Panc1 (cell line): Measurements from ENCODE around the gene FRMD4A. TPM values are rescaled to one million over a fixed set of nuclear protein-coding genes. Genes with fewer than 3 reads are reported as not detected.

Experiments
- ATAC-seq: fragments of 200-7000 bp; cut with Tn5 transposase; 2 replicates; pipeline ENCODE4 v1.9.1; 2020; ENCODE audit warnings: mild to moderate bottlenecking, moderate library complexity
- BruUV-seq: library from RNA; stranded (reverse); fragments of 400-500 nt; replicated peaks from 2 replicates; lab custom pipeline; 2021; lab: Mats Ljungman, UMichigan
- CTCF ChIA-PET: fragments of 300-600 bp; sonication (Branson Sonifier 250); formaldehyde crosslinking; loops from one replicate; lab custom pipeline; 2022; ENCODE audit warnings: antibody characterized with exemption; lab: Charles Lee
- POLR2A ChIA-PET: fragments of 300-600 bp; sonication (Branson Sonifier 250); formaldehyde crosslinking; loops from one replicate; lab custom pipeline; 2022; ENCODE audit warnings: antibody characterized with exemption; lab: Charles Lee
- DNase-seq: peaks from one replicate; pipeline ENCODE4 v3.0.0-alpha.2; 2010; ENCODE audit warnings: low read depth, low spot score
- H3K27ac ChIP-seq: 2 replicates; pipeline ENCODE4 v1.5.1; 2011; ENCODE audit warnings: mild to moderate bottlenecking, low read length, inconsistent platforms
- H3K27me3 ChIP-seq: fragments of 200-500 bp; sonication (Bioruptor generic); 2 replicates; pipeline ENCODE4 v1.6.0; 2014; ENCODE audit warnings: low read length, inconsistent platforms; ENCODE audit not compliant: control insufficient read depth, insufficient read depth
- H3K36me3 ChIP-seq: fragments of 200-500 bp; sonication (Bioruptor generic); 2 replicates; pipeline ENCODE4 v1.5.1; 2014; ENCODE audit warnings: inconsistent platforms, mild to moderate bottlenecking, low read length, moderate library complexity; ENCODE audit not compliant: control insufficient read depth, insufficient read depth
- H3K4me1 ChIP-seq: 2 replicates; pipeline ENCODE4 v1.5.1; 2011; ENCODE audit warnings: inconsistent platforms, mild to moderate bottlenecking, low read length, moderate library complexity; ENCODE audit not compliant: control insufficient read depth, insufficient read depth
- H3K4me3 ChIP-seq, 2 experiments: 2 replicates each; pipeline ENCODE4 v1.5.1; 2011 to 2012; ENCODE audit warnings: low read depth in 2 of 2, low read length in 2 of 2, mild to moderate bottlenecking in 2 of 2, inconsistent platforms in 1 of 2, moderate library complexity in 1 of 2
- H3K9me3 ChIP-seq: fragments of 200-500 bp; sonication (Bioruptor generic); 2 replicates; pipeline ENCODE4 v1.5.1; 2014; ENCODE audit warnings: low read depth, mild to moderate bottlenecking, inconsistent platforms, low read length, moderate library complexity; ENCODE audit not compliant: control insufficient read depth, insufficient read depth
- POLR2AphosphoS5 ChIP-seq: IDR thresholded peaks from 2 replicates; pipeline ENCODE4 v1.6.1; 2012; ENCODE audit warnings: mild to moderate bottlenecking, low read depth, low read length, moderate library complexity
- SIN3A ChIP-seq: IDR thresholded peaks from 2 replicates; pipeline ENCODE4 v1.6.1; 2012; ENCODE audit warnings: low read depth, mild to moderate bottlenecking, low read length, moderate library complexity, borderline replicate concordance; ENCODE audit not compliant: insufficient read depth
- TCF7L2 ChIP-seq: IDR thresholded peaks from 2 replicates; pipeline ENCODE4 v1.6.1; 2011; ENCODE audit warnings: mild to moderate bottlenecking, low read depth, low read length, inconsistent platforms
- in situ Hi-C: cut with HindIII; loops from 2 replicates; pipeline ENCODE4 v1.10.0; 2016; ENCODE audit warnings: low sequenced_read_pairs, low pct_unique_long_range_greater_than_20kb
- intact Hi-C: fragments of 100-400 bp; cut with micrococcal nuclease; formaldehyde crosslinking; loops from one replicate; pipeline ENCODE4 v1.10.0; 2022; ENCODE audit not compliant: unreplicated experiment
- total RNA-seq: library from RNA; stranded (reverse); gene quantifications from one replicate; pipeline ENCODE4 v1.2.1, GENCODE V29; 2021; ENCODE audit not compliant: unreplicated experiment
- TF ChIP-seq, protein P1 (sequence below): fragments of 450-650 bp; IDR thresholded peaks from 2 replicates; pipeline ENCODE4 v1.5.1; 2017; ENCODE audit warnings: mild to moderate bottlenecking
- TF ChIP-seq, protein P2 (sequence below), 2 experiments: IDR thresholded peaks; 2 replicates each; pipeline ENCODE4 v1.6.1; 2011 to 2012; ENCODE audit warnings: low read depth in 2 of 2, control low read depth in 1 of 2, low read length in 1 of 2, mild to moderate bottlenecking in 1 of 2, moderate library complexity in 1 of 2; ENCODE audit not compliant: insufficient read depth in 1 of 2

The FRMD4A gene
- total RNA-seq, 1 experiment from 2014 or later, result 7.1 TPM

DNA sequence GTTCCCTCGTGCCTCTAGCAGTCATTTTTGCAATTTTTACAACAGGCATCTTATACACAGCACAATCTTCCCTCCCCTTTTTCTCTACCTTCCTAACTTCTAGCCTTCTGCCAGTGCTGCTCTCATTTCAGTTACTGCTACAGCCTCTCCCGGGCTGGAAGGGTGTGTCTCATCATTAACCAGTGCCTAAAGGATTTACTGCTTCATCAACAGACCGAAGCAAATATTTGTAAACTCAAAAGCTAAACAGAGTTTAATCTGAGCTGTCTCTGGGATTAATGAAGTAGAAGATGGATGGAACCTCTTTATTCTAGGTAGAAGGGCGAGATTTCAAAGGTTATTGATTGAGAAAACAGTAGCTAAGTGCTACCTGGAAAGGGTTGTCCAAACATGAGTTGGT is 649.6 kb downstream of the FRMD4A start:
- Histone ChIP-seq H3K27me3 (no peaks in the 10 kb centered on the region), H3K27ac (no peak overlapping the region), H3K36me3 (no peaks in the 10 kb centered on the region), H3K4me1 (no peaks in the 10 kb centered on the region), H3K9me3 (no peaks in the 10 kb centered on the region), H3K4me3 (no peak overlapping the region)
- no peak for ATAC-seq
- no peak for DNase-seq
- in situ Hi-C loops, result no loop called here
- ChIA-PET CTCF (no interaction called here), POLR2A (no interaction called here)
- TF ChIP-seq, protein P1, sequence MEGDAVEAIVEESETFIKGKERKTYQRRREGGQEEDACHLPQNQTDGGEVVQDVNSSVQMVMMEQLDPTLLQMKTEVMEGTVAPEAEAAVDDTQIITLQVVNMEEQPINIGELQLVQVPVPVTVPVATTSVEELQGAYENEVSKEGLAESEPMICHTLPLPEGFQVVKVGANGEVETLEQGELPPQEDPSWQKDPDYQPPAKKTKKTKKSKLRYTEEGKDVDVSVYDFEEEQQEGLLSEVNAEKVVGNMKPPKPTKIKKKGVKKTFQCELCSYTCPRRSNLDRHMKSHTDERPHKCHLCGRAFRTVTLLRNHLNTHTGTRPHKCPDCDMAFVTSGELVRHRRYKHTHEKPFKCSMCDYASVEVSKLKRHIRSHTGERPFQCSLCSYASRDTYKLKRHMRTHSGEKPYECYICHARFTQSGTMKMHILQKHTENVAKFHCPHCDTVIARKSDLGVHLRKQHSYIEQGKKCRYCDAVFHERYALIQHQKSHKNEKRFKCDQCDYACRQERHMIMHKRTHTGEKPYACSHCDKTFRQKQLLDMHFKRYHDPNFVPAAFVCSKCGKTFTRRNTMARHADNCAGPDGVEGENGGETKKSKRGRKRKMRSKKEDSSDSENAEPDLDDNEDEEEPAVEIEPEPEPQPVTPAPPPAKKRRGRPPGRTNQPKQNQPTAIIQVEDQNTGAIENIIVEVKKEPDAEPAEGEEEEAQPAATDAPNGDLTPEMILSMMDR, result no peak
- no peak for TF ChIP-seq SIN3A
- no peak for TF ChIP-seq POLR2AphosphoS5
- TF ChIP-seq, protein P2, sequence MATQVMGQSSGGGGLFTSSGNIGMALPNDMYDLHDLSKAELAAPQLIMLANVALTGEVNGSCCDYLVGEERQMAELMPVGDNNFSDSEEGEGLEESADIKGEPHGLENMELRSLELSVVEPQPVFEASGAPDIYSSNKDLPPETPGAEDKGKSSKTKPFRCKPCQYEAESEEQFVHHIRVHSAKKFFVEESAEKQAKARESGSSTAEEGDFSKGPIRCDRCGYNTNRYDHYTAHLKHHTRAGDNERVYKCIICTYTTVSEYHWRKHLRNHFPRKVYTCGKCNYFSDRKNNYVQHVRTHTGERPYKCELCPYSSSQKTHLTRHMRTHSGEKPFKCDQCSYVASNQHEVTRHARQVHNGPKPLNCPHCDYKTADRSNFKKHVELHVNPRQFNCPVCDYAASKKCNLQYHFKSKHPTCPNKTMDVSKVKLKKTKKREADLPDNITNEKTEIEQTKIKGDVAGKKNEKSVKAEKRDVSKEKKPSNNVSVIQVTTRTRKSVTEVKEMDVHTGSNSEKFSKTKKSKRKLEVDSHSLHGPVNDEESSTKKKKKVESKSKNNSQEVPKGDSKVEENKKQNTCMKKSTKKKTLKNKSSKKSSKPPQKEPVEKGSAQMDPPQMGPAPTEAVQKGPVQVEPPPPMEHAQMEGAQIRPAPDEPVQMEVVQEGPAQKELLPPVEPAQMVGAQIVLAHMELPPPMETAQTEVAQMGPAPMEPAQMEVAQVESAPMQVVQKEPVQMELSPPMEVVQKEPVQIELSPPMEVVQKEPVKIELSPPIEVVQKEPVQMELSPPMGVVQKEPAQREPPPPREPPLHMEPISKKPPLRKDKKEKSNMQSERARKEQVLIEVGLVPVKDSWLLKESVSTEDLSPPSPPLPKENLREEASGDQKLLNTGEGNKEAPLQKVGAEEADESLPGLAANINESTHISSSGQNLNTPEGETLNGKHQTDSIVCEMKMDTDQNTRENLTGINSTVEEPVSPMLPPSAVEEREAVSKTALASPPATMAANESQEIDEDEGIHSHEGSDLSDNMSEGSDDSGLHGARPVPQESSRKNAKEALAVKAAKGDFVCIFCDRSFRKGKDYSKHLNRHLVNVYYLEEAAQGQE (IDR thresholded peaks at IDR 0.05; ENCODE audit: insufficient read depth in 1 of 2, low read depth in 2 of 2, low read length in 1 of 2), result no peak
- TF ChIP-seq TCF7L2, result no peak
- intact Hi-C loops, result no loop called here
- BruUV-seq, result no TSS peak

DNA sequence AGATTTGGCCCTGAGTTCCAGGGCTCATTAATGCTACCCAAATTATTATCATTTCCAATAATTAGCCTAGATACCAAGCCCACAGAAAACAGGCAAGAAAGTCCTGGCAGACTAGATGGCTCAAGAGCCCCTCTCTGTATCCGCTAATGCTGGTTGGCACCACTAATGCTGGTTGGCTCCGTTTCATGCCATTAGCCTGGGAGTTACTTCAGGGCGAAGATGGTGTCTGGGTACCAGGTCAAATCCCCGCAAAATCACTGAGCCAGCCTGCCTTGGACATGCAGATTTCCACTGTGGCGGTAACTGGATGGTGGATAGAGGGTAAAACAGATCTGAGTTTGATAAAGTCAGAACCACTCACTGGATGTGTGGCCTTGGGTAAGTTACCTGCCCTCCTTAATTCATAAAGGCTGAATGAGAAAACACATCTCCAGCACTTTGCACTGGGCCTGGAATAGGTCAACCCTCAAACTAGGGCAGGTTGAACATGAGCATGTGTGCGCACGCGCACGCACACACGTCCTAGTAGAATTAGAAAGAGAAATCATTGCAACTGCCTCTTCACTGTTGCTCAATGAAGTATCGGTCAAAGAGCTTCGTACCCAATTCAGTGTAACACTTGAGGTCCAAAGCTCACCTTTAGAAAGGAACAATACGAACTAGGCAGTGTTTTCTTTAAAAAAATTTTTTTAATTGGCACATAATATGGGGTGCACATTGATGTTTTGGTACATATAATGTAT is 652.5 kb downstream of the FRMD4A start:
- H3K9me3 ChIP-seq, result no peaks in the 10 kb centered on the region
- no peak for TF ChIP-seq POLR2AphosphoS5
- TF ChIP-seq, protein P1, result no peak
- ATAC-seq (no peak), DNase-seq (no peak)
- CTCF ChIA-PET, result no interaction called here
- H3K27me3 ChIP-seq, result no peaks in the 10 kb centered on the region
- POLR2A ChIA-PET, result no interaction called here
- no TSS peak for BruUV-seq
- H3K27ac ChIP-seq, result no peak overlapping the region
- no peak overlapping the region for H3K4me3 ChIP-seq
- H3K4me1 ChIP-seq, result no peaks in the 10 kb centered on the region
- in situ Hi-C loops (no loop called here), intact Hi-C loops (no loop called here)
- H3K36me3 ChIP-seq, result no peaks in the 10 kb centered on the region
